ENCODE measurements around the gene AFG3L2. TPM values are rescaled to one million over a fixed set of nuclear protein-coding genes. Genes with fewer than 3 reads are reported as not detected.

AFG3L2 gene
- total and polyA plus RNA-seq, 2 of the 8 experiments (the other 6 are each of a cell fraction or from before 2014, with no cell fraction given): 29.7 to 84.8 TPM

DNA sequence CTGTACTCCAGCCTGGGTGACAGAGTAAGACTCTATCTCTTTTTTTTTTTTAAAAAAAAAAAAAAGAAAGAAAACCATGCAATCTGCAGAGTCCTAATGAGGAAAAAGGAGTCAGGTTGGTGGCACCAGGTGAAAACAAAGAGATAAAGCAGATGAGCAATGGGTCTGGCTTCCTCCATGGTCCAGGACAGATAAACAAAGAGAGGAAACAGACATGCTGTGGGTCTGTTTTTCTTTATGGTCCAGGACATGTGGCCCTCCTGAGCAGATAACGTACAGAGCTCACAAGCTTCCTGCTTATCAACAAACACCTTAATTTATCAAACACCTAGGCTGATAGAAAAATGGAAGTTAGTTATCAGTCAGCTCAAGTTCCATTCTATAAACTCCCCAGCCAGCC lies 93.4 kb downstream of the AFG3L2 start (continued):
- TF ChIP-seq NANOG (IDR thresholded peaks at IDR 0.05; ENCODE audit: insufficient read depth, low read depth, low read length, poor library complexity, severe bottlenecking): no peak
- no peak for TF ChIP-seq SIN3A (conservative IDR thresholded peaks at IDR 0.05 in 1 of 2, IDR thresholded peaks at IDR 0.05 in 1 of 2; ENCODE audit: low read depth in 1 of 2, low read length in 2 of 2)
- TF ChIP-seq TEAD4 (IDR thresholded peaks at IDR 0.05; ENCODE audit: low read depth, low read length): no peak
- TF ChIP-seq ZNF274 (IDR thresholded peaks at IDR 0.05; ENCODE audit: borderline replicate concordance, extremely low read depth, low read length): no peak
- no peak for TF ChIP-seq NRF1 (IDR thresholded peaks at IDR 0.05; ENCODE audit: low read depth, low read length)
- TF ChIP-seq YY1 (IDR thresholded peaks at IDR 0.05; ENCODE audit: low read depth, low read length): no peak

Measured in H1 (cell line).